Jurkat, Clone E6-1 (cell line): ENCODE data around the gene SUSD4.

Source experiments
- DNase-seq: peaks from one replicate; pipeline ENCODE4 v3.0.0-alpha.2; 2011; ENCODE audit warnings: low read depth, low spot score
- H3K4me3 ChIP-seq: 2 replicates; pipeline ENCODE4 v1.5.1; 2011; ENCODE audit warnings: mild to moderate bottlenecking, low read length, control low read depth, moderate library complexity

Gene SUSD4

GRCh38 chr1:223334156-223334555 is 29.8 kb downstream of the SUSD4 start:
- H3K4me3 ChIP-seq, result no peak overlapping the region
- no peak for DNase-seq

GRCh38 chr1:223332997-223333396 is 31.0 kb downstream of the SUSD4 start:
- no peak overlapping the region for H3K4me3 ChIP-seq
- no peak for DNase-seq

GRCh38 chr1:223331929-223332328 is 32.0 kb downstream of the SUSD4 start:
- DNase-seq, result no peak
- H3K4me3 ChIP-seq, result no peak overlapping the region

- H3K4me3 ChIP-seq, result no peak overlapping the region
- DNase-seq, result peak; percentile 83
Observed at GRCh38 chr1:223331301-223331700, 32.7 kb downstream of the SUSD4 start.

GRCh38 chr1:223330466-223330865 is 33.5 kb downstream of the SUSD4 start:
- H3K4me3 ChIP-seq, result no peak overlapping the region
- DNase-seq, result no peak

- H3K4me3 ChIP-seq, result no peak overlapping the region
- no peak for DNase-seq
Observed at GRCh38 chr1:223329664-223330415, 34.1 kb downstream of the SUSD4 start.

GRCh38 chr1:223329252-223329651 is 34.7 kb downstream of the SUSD4 start:
- no peak overlapping the region for H3K4me3 ChIP-seq
- DNase-seq, result no peak

- DNase-seq, result no peak
- no peak overlapping the region for H3K4me3 ChIP-seq
Observed at GRCh38 chr1:223328566-223328965, 35.4 kb downstream of the SUSD4 start.

GRCh38 chr1:223326776-223327175 is 37.2 kb downstream of the SUSD4 start:
- no peak overlapping the region for H3K4me3 ChIP-seq

GRCh38 chr1:223323491-223324484 is 40.2 kb downstream of the SUSD4 start:
- peak; percentile 94 for DNase-seq

More at GRCh38 chr1:223326776-223327175, 37.2 kb downstream of the SUSD4 start:
- DNase-seq, result no peak

GRCh38 chr1:223322868-223323267 is 41.1 kb downstream of the SUSD4 start:
- no peak for DNase-seq
- H3K4me3 ChIP-seq, result no peak overlapping the region

More at GRCh38 chr1:223323491-223324484, 40.2 kb downstream of the SUSD4 start:
- no peak overlapping the region for H3K4me3 ChIP-seq

GRCh38 chr1:223320959-223321358 is 43.0 kb downstream of the SUSD4 start:
- no peak overlapping the region for H3K4me3 ChIP-seq
- no peak for DNase-seq

GRCh38 chr1:223319905-223320580 is 43.9 kb downstream of the SUSD4 start:
- no peak overlapping the region for H3K4me3 ChIP-seq
- no peak for DNase-seq

- H3K4me3 ChIP-seq, result no peak overlapping the region
- DNase-seq, result no peak
Observed at GRCh38 chr1:223319398-223319797, 44.6 kb downstream of the SUSD4 start.

- no peak overlapping the region for H3K4me3 ChIP-seq
- DNase-seq, result no peak
Observed at GRCh38 chr1:223316082-223316481, 47.9 kb downstream of the SUSD4 start.

- no peak overlapping the region for H3K4me3 ChIP-seq
- DNase-seq, result no peak
Observed at GRCh38 chr1:223315665-223316064, 48.3 kb downstream of the SUSD4 start.

- no peak for DNase-seq
- no peak overlapping the region for H3K4me3 ChIP-seq
Observed at GRCh38 chr1:223313415-223313754, 50.6 kb downstream of the SUSD4 start.

GRCh38 chr1:223312705-223313414 is 51.1 kb downstream of the SUSD4 start:
- no peak for DNase-seq
- H3K4me3 ChIP-seq, result no peak overlapping the region

GRCh38 chr1:223312273-223312672 is 51.7 kb downstream of the SUSD4 start:
- no peak overlapping the region for H3K4me3 ChIP-seq
- no peak for DNase-seq
